ENCODE data around the gene CD4.

Gene CD4

GRCh38 chr12:6854036-6854435 is 64.7 kb downstream of the CD4 start:
- peaks cover 73% of the 10 kb centered on the region for H3K36me3 ChIP-seq (ENCODE audit: control insufficient read depth, low read length)
- H3K27ac ChIP-seq (ENCODE audit: low read depth, low read length), result no peak overlapping the region
- H3K9me2 ChIP-seq (replicated peaks; ENCODE audit: control insufficient read depth, low read length), result no peaks in the 10 kb centered on the region
- peaks cover 49% of the 10 kb centered on the region for H3K79me2 ChIP-seq (ENCODE audit: control insufficient read depth, low read length)
- H3K4me3 ChIP-seq (ENCODE audit: low read length), result no peak overlapping the region
- H3K4me1 ChIP-seq (ENCODE audit: control insufficient read depth, low read length), result peaks cover 30% of the 10 kb centered on the region
- no peaks in the 10 kb centered on the region for H4K20me1 ChIP-seq (ENCODE audit: control insufficient read depth, insufficient read depth, low read depth, low read length)
- TF ChIP-seq CTCF (IDR thresholded peaks at IDR 0.05; ENCODE audit: low read depth, low read length, poor library complexity, severe bottlenecking), result no peak
- no peaks in the 10 kb centered on the region for H3K9me3 ChIP-seq (ENCODE audit: control insufficient read depth, insufficient read depth, low read length)
- H3F3A ChIP-seq (ENCODE audit: control insufficient read depth, insufficient read depth), result no peaks in the 10 kb centered on the region; the same call in 1 of the 2 replicates
- no peak overlapping the region; the same call in 1 of the 2 replicates for H3K4me2 ChIP-seq (ENCODE audit: low read length)
- no peaks in the 10 kb centered on the region for H3K27me3 ChIP-seq (ENCODE audit: control insufficient read depth, low read length)

- Histone ChIP-seq H3K4me1 (ENCODE audit: control insufficient read depth, low read length) (peaks cover 17% of the 10 kb centered on the region), H4K20me1 (ENCODE audit: control insufficient read depth, insufficient read depth, low read depth, low read length) (no peaks in the 10 kb centered on the region), H3K36me3 (ENCODE audit: control insufficient read depth, low read length) (peaks cover 70% of the 10 kb centered on the region), H3K4me2 (ENCODE audit: low read length) (no peak overlapping the region), H3K27me3 (ENCODE audit: control insufficient read depth, low read length) (no peaks in the 10 kb centered on the region), H3F3A (ENCODE audit: control insufficient read depth, insufficient read depth) (no peaks in the 10 kb centered on the region; the same call in 1 of the 2 replicates), H3K27ac (ENCODE audit: low read depth, low read length) (no peak overlapping the region), H3K79me2 (ENCODE audit: control insufficient read depth, low read length) (peaks cover 37% of the 10 kb centered on the region), H3K9me3 (ENCODE audit: control insufficient read depth, insufficient read depth, low read length) (no peaks in the 10 kb centered on the region), H3K9me2 (replicated peaks; ENCODE audit: control insufficient read depth, low read length) (no peaks in the 10 kb centered on the region), H3K4me3 (ENCODE audit: low read length) (no peak overlapping the region)
- TF ChIP-seq CTCF (IDR thresholded peaks at IDR 0.05; ENCODE audit: low read depth, low read length, poor library complexity, severe bottlenecking) (no peak), EZH2phosphoT487 (IDR thresholded peaks at IDR 0.05; ENCODE audit: borderline replicate concordance, low read length) (no peak)
Measured at GRCh38 chr12:6855322-6855721, 66.0 kb downstream of the CD4 start.

- H3K79me2 ChIP-seq (ENCODE audit: control insufficient read depth, low read length), result peaks cover 16% of the 10 kb centered on the region
- no peak overlapping the region for H3K4me3 ChIP-seq (ENCODE audit: low read length)
- no peaks in the 10 kb centered on the region for H3K9me2 ChIP-seq (replicated peaks; ENCODE audit: control insufficient read depth, low read length)
- H3K36me3 ChIP-seq (ENCODE audit: control insufficient read depth, low read length), result peaks cover 89% of the 10 kb centered on the region
- no peaks in the 10 kb centered on the region for H4K20me1 ChIP-seq (ENCODE audit: control insufficient read depth, insufficient read depth, low read depth, low read length)
- H3K27ac ChIP-seq (ENCODE audit: low read depth, low read length), result no peak overlapping the region
- no peaks in the 10 kb centered on the region for H3F3A ChIP-seq (ENCODE audit: control insufficient read depth, insufficient read depth)
- no peaks in the 10 kb centered on the region for H3K9me3 ChIP-seq (ENCODE audit: control insufficient read depth, insufficient read depth, low read length)
- peaks cover 4% of the 10 kb centered on the region for H3K4me1 ChIP-seq (ENCODE audit: control insufficient read depth, low read length)
- TF ChIP-seq CTCF (IDR thresholded peaks at IDR 0.05; ENCODE audit: low read depth, low read length, poor library complexity, severe bottlenecking) (no peak), EZH2phosphoT487 (IDR thresholded peaks at IDR 0.05; ENCODE audit: borderline replicate concordance, low read length) (no peak)
- no peak overlapping the region for H3K4me2 ChIP-seq (ENCODE audit: low read length)
- H3K27me3 ChIP-seq (ENCODE audit: control insufficient read depth, low read length), result no peaks in the 10 kb centered on the region
Measured at GRCh38 chr12:6858799-6859198, 69.5 kb downstream of the CD4 start.

GRCh38 chr12:6860116-6860515 is 70.8 kb downstream of the CD4 start:
- Histone ChIP-seq H3K4me3 (ENCODE audit: low read length) (no peak overlapping the region), H3K9me3 (ENCODE audit: control insufficient read depth, insufficient read depth, low read length) (no peaks in the 10 kb centered on the region), H4K20me1 (ENCODE audit: control insufficient read depth, insufficient read depth, low read depth, low read length) (no peaks in the 10 kb centered on the region), H3K27me3 (ENCODE audit: control insufficient read depth, low read length) (no peaks in the 10 kb centered on the region), H3K4me2 (ENCODE audit: low read length) (no peak overlapping the region), H3K4me1 (ENCODE audit: control insufficient read depth, low read length) (no peaks in the 10 kb centered on the region), H3K27ac (ENCODE audit: low read depth, low read length) (no peak overlapping the region), H3F3A (ENCODE audit: control insufficient read depth, insufficient read depth) (no peaks in the 10 kb centered on the region), H3K79me2 (ENCODE audit: control insufficient read depth, low read length) (peaks cover 2% of the 10 kb centered on the region), H3K9me2 (replicated peaks; ENCODE audit: control insufficient read depth, low read length) (no peaks in the 10 kb centered on the region), H3K36me3 (ENCODE audit: control insufficient read depth, low read length) (peaks cover 94% of the 10 kb centered on the region)
- TF ChIP-seq EZH2phosphoT487 (IDR thresholded peaks at IDR 0.05; ENCODE audit: borderline replicate concordance, low read length) (no peak), CTCF (IDR thresholded peaks at IDR 0.05; ENCODE audit: low read depth, low read length, poor library complexity, severe bottlenecking) (no peak)
